HEK293 (cell line): ENCODE measurements around the gene CKB.
A peak's percentile ranks its signal among the peaks of the same experiment; 100 is the strongest.

ENCODE experiments used
- CTCF ChIA-PET: fragments of 350-600 bp; formaldehyde crosslinking; extraction: SDS; loops from one replicate; lab custom pipeline; 2021; ENCODE audit warnings: antibody characterized with exemption; lab: Yijun Ruan, JAX
- POLR2A ChIA-PET: fragments of 300-600 bp; formaldehyde crosslinking; extraction: SDS; loops from one replicate; lab custom pipeline; 2020; ENCODE audit warnings: antibody characterized with exemption, inconsistent platforms; lab: Yijun Ruan, JAX
- H3K27ac ChIP-seq: fragments of 200-500 bp; sonication (Bioruptor generic); 2 replicates; pipeline ENCODE4 v1.5.1; 2014; ENCODE audit warnings: low read depth, low read length, control low read depth, inconsistent platforms; ENCODE audit errors: extremely low read depth
- H3K36me3 ChIP-seq, 2 experiments: fragments of 200-500 bp in 1 of 2; sonication (Bioruptor generic) in 1 of 2; 1 replicate in 1 of 2; 2 replicates in 1 of 2; pipeline ENCODE4 v1.5.1; 2014 to 2017; ENCODE audit warnings: inconsistent platforms in 2 of 2, low read length in 2 of 2; ENCODE audit not compliant: control insufficient read depth in 2 of 2, insufficient read depth in 1 of 2
- H3K4me1 ChIP-seq: fragments of 200-500 bp; sonication (Bioruptor generic); 2 replicates; pipeline ENCODE4 v1.5.1; 2014; ENCODE audit warnings: mild to moderate bottlenecking, low read length, inconsistent platforms; ENCODE audit not compliant: control insufficient read depth, insufficient read depth
- H3K4me3 ChIP-seq: 2 replicates; pipeline ENCODE4 v1.5.1; 2011; ENCODE audit warnings: low read depth, mild to moderate bottlenecking, control low read depth, low read length, moderate library complexity
- H3K9me3 ChIP-seq: fragments of 200-500 bp; sonication (Bioruptor generic); 2 replicates; pipeline ENCODE4 v1.5.1; 2014; ENCODE audit warnings: low read depth, low read length, inconsistent platforms; ENCODE audit not compliant: control insufficient read depth, insufficient read depth
- BCL6B ChIP-seq: fragments of 450-650 bp; formaldehyde crosslinking; IDR thresholded peaks from 2 replicates; pipeline ENCODE4 v1.5.1; 2017; ENCODE audit warnings: missing biosample characterization, missing genetic modification characterization
- KLF1 ChIP-seq: fragments of 450-650 bp; formaldehyde crosslinking; IDR thresholded peaks from 2 replicates; pipeline ENCODE4 v1.5.1; 2016; ENCODE audit warnings: missing biosample characterization, missing genetic modification characterization
- KLF8 ChIP-seq: fragments of 450-650 bp; formaldehyde crosslinking; IDR thresholded peaks from 2 replicates; pipeline ENCODE4 v1.5.1; 2016; ENCODE audit warnings: missing biosample characterization, missing genetic modification characterization
- PBX3 ChIP-seq: sonication (generic); formaldehyde crosslinking; IDR thresholded peaks from 2 replicates; pipeline ENCODE4 v1.8.1; 2022; ENCODE audit warnings: mild to moderate bottlenecking, moderate library complexity, missing genetic modification reagents
- SCRT1 ChIP-seq: fragments of 450-650 bp; formaldehyde crosslinking; IDR thresholded peaks from 2 replicates; pipeline ENCODE4 v1.5.1; 2016; ENCODE audit warnings: missing biosample characterization, missing genetic modification characterization, borderline replicate concordance
- SETDB1 ChIP-seq: IDR thresholded peaks from one replicate; pipeline ENCODE4 v1.6.1; 2017; ENCODE audit warnings: mild to moderate bottlenecking, low read length, moderate library complexity, mixed read lengths; ENCODE audit not compliant: insufficient read length
- SP7 ChIP-seq: fragments of 450-650 bp; formaldehyde crosslinking; IDR thresholded peaks from 2 replicates; pipeline ENCODE4 v1.5.1; 2016; ENCODE audit warnings: missing biosample characterization, missing genetic modification characterization
- TRIM28 ChIP-seq: IDR thresholded peaks from 2 replicates; pipeline ENCODE4 v1.6.1; 2011; ENCODE audit warnings: low read length, control low read depth, borderline replicate concordance
- YY2 ChIP-seq: fragments of 450-650 bp; formaldehyde crosslinking; IDR thresholded peaks from 2 replicates; pipeline ENCODE4 v1.5.1; 2016; ENCODE audit warnings: missing biosample characterization, missing genetic modification characterization
- ZBTB26 ChIP-seq: fragments of 450-650 bp; formaldehyde crosslinking; optimal IDR thresholded peaks from 2 replicates; pipeline ENCODE3; 2016; ENCODE audit warnings: missing biosample characterization, mild to moderate bottlenecking, missing genetic modification characterization
- ZBTB6 ChIP-seq: fragments of 450-650 bp; formaldehyde crosslinking; IDR thresholded peaks from 2 replicates; pipeline ENCODE4 v1.5.1; 2017; ENCODE audit warnings: missing biosample characterization, missing genetic modification characterization
- ZIC2 ChIP-seq: fragments of 450-650 bp; formaldehyde crosslinking; IDR thresholded peaks from 2 replicates; pipeline ENCODE4 v1.5.1; 2016; ENCODE audit warnings: missing biosample characterization, missing genetic modification characterization
- ZNF18 ChIP-seq: fragments of 450-650 bp; formaldehyde crosslinking; IDR thresholded peaks from 2 replicates; pipeline ENCODE4 v1.5.1; 2016; ENCODE audit warnings: missing biosample characterization, missing genetic modification characterization
- ZNF221 ChIP-seq: fragments of 450-650 bp; formaldehyde crosslinking; IDR thresholded peaks from 2 replicates; pipeline ENCODE4 v1.5.1; 2017; ENCODE audit warnings: missing biosample characterization, missing genetic modification characterization, borderline replicate concordance
- ZNF239 ChIP-seq: fragments of 450-650 bp; formaldehyde crosslinking; IDR thresholded peaks from 2 replicates; pipeline ENCODE4 v1.5.1; 2016; ENCODE audit warnings: missing biosample characterization, missing genetic modification characterization
- ZNF274 ChIP-seq, 2 experiments: fragments of 200-500 bp in 1 of 2; fragments of 450-650 bp in 1 of 2; sonication (Bioruptor generic) in 1 of 2; formaldehyde crosslinking in 1 of 2; IDR thresholded peaks; 2 replicates each; pipeline versions ENCODE4 v1.5.1 to v1.6.1; 2014 to 2016; ENCODE audit warnings: borderline replicate concordance in 1 of 2, inconsistent platforms in 1 of 2, low read length in 1 of 2, missing biosample characterization in 1 of 2, missing genetic modification characterization in 1 of 2
- ZNF354C ChIP-seq: fragments of 450-650 bp; formaldehyde crosslinking; IDR thresholded peaks from 2 replicates; pipeline ENCODE4 v1.5.1; 2016; ENCODE audit warnings: missing biosample characterization, missing genetic modification characterization, low read depth, borderline replicate concordance
- ZNF510 ChIP-seq: fragments of 450-650 bp; formaldehyde crosslinking; IDR thresholded peaks from 2 replicates; pipeline ENCODE4 v1.5.1; 2018; ENCODE audit warnings: mild to moderate bottlenecking, missing genetic modification characterization, missing biosample characterization; ENCODE audit not compliant: insufficient replicate concordance
- ZNF660 ChIP-seq: fragments of 450-650 bp; IDR thresholded peaks from 2 replicates; pipeline ENCODE4 v1.5.1; 2018; ENCODE audit warnings: missing biosample characterization, mild to moderate bottlenecking, missing genetic modification characterization
- ZNF791 ChIP-seq: fragments of 450-650 bp; formaldehyde crosslinking; IDR thresholded peaks from 2 replicates; pipeline ENCODE4 v1.5.1; 2016; ENCODE audit warnings: missing biosample characterization, missing genetic modification characterization
- ZSCAN23 ChIP-seq: fragments of 450-650 bp; formaldehyde crosslinking; IDR thresholded peaks from 2 replicates; pipeline ENCODE4 v1.5.1; 2016; ENCODE audit warnings: missing biosample characterization, missing genetic modification characterization
- ZSCAN5A ChIP-seq: fragments of 450-650 bp; formaldehyde crosslinking; IDR thresholded peaks from 2 replicates; pipeline ENCODE4 v1.5.1; 2016; ENCODE audit warnings: missing biosample characterization, missing genetic modification characterization

Gene CKB

GRCh38 chr14:103551338-103551762 lies 28.7 kb upstream of the CKB start (continued):
- TF ChIP-seq ZNF274 (IDR thresholded peaks at IDR 0.05; ENCODE audit: low read length) = no peak
- no peak for TF ChIP-seq ZNF274 (tag by site-specific recombination; IDR thresholded peaks at IDR 0.05; ENCODE audit: borderline replicate concordance)
- TF ChIP-seq, all 188 proteins: peak for 0

- ChIA-PET CTCF (interaction anchor here (0.6 to 6.0 kb wide), 3 partner anchors 33 to 876 kb away, joined by 3 to 48 read pairs (median 11); no protein-coding TSS in a partner anchor), POLR2A (interaction anchor here (1.0 kb wide), 1 partner anchor 22 kb away, joined by 3 read pairs; no protein-coding TSS in a partner anchor)
- Histone ChIP-seq H3K27ac (0 out of 2 replicates have a peak overlapping the region, but pooled peaks have one; percentile 24), H3K9me3 (no peaks in the 10 kb centered on the region), H3K4me3 (no peak overlapping the region), H3K36me3 (no peaks in the 10 kb centered on the region), H3K4me1 (no peaks in the 10 kb centered on the region; the same call in 1 of the 2 replicates)
- TF ChIP-seq ZNF18 (tag by site-specific recombination) (no peak), ZBTB26 (tag by site-specific recombination) (no peak), BCL6B (tag by site-specific recombination) (no peak), SETDB1 (no peak), SP7 (tag by site-specific recombination) (no peak), ZIC2 (tag by site-specific recombination) (peak; percentile 98), TRIM28 (no peak), ZNF221 (tag by site-specific recombination) (no peak), YY2 (tag by site-specific recombination) (no peak), ZNF660 (tag by site-specific recombination) (no peak), KLF1 (tag by site-specific recombination) (no peak), ZBTB6 (tag by site-specific recombination) (no peak), ZNF791 (tag by site-specific recombination) (no peak), ZSCAN5A (tag by site-specific recombination) (no peak), SCRT1 (peak; percentile 55), PBX3 (no peak), KLF8 (no peak), ZNF239 (tag by site-specific recombination) (no peak), ZSCAN23 (tag by site-specific recombination) (no peak), ZNF354C (no peak), ZNF510 (tag by site-specific recombination) (no peak)
Observed at GRCh38 chr14:103550451-103551337, 28.1 kb upstream of the CKB start.
